Cardiac muscle cell (in vitro differentiated cells and primary cell): Measurements from ENCODE around the gene ST6GALNAC2. TPM values are rescaled to one million over a fixed set of nuclear protein-coding genes. Genes with fewer than 3 reads are reported as not detected.
A peak's percentile ranks its signal among the peaks of the same experiment; 100 is the strongest.

Source experiments
- DNase-seq, 2 donors: peaks; one replicate each; pipeline versions ENCODE4 v3.0.0 to v3.0.0-alpha.2; 2010 to 2017; ENCODE audit warnings: low read depth in 1 of 2, low spot score in 1 of 2
- H3K27ac ChIP-seq: fragments of 200-600 bp; sonication (generic); 2 replicates; pipeline ENCODE4 v1.5.1; 2016
- H3K27me3 ChIP-seq: fragments of 200-600 bp; sonication (generic); 2 replicates; pipeline ENCODE4 v1.6.0; 2016; ENCODE audit warnings: control low read depth
- H3K36me3 ChIP-seq: fragments of 200-600 bp; sonication (generic); 2 replicates; pipeline ENCODE4 v1.5.1; 2016; ENCODE audit warnings: control low read depth
- H3K4me1 ChIP-seq: fragments of 200-600 bp; sonication (generic); 2 replicates; pipeline ENCODE4 v1.8.1; 2017; ENCODE audit warnings: low read depth, mild to moderate bottlenecking, mixed run types
- H3K4me3 ChIP-seq: fragments of 200-600 bp; sonication (generic); 2 replicates; pipeline ENCODE4 v1.5.1; 2016; ENCODE audit warnings: mild to moderate bottlenecking
- H3K9me3 ChIP-seq: fragments of 200-600 bp; sonication (generic); 2 replicates; pipeline ENCODE4 v1.5.1; 2017; ENCODE audit warnings: low read depth, mild to moderate bottlenecking, control low read depth
- polyA plus RNA-seq: library from polyadenylated mRNA; unstranded; fragments of >200 nt; fragmentation: Nextera tagmentation; extraction: Ambion mirVana; gene quantifications from 2 replicates; pipeline ENCODE4 v1.2.1, GENCODE V29; 2016
- total RNA-seq: library from RNA; depleted of rRNA; stranded (reverse); fragments of >200 nt; gene quantifications from 2 replicates; pipeline ENCODE4 v1.2.3, GENCODE V29; 2016
- TF ChIP-seq, protein P1 (sequence below): IDR thresholded peaks from 2 replicates; pipeline ENCODE4 v1.5.1; 2012; ENCODE audit warnings: low read depth, mild to moderate bottlenecking, low read length

The ST6GALNAC2 gene
- total and polyA plus RNA-seq, 2 experiments from 2014 or later = 0.88 to 1.0 TPM

DNA sequence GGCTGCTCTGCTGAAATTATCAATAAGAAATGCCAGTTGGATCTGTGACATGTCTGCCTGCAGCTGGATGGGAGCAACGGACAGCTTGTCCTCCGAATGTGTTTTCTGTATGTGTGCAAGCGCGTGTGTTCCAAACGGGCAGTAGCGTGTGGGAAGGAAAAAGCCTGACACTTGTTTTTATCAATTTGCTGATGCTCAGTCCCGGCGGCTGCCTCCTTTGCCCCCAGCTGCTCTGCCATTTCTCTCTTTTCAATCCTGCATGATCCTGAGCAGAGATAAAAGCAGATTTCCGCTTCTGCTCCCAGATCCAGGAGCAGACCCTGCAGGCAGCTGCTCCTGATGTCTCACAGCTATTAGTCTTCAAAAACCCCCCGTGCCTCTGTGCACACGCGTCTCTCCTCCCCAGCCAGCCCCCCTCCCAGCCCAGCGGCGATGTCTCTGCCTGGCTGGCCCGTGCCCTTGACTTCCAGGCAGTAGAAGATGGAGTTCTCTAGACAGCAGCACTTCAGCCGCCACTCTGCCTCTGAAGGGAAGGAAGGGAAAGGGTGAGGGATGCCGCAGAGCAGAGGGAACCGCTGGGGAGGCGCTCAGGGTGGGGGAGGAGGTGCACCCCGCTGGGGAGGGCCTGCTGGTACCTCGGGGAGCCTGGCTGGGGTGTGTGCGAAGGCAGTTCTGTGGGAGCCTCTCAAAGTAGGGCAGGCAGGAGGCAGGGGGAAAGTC, 41.7 kb downstream of the ST6GALNAC2 start:
- Histone ChIP-seq H3K4me3 (no peak overlapping the region), H3K27ac (peak overlapping the region; percentile 49), H3K4me1 (peaks cover 38% of the 10 kb centered on the region), H3K36me3 (no peaks in the 10 kb centered on the region), H3K9me3 (no peaks in the 10 kb centered on the region), H3K27me3 (peaks cover 4% of the 10 kb centered on the region)
- DNase-seq = peak in 1 of 2 donors; percentile 59
- TF ChIP-seq, protein P1, sequence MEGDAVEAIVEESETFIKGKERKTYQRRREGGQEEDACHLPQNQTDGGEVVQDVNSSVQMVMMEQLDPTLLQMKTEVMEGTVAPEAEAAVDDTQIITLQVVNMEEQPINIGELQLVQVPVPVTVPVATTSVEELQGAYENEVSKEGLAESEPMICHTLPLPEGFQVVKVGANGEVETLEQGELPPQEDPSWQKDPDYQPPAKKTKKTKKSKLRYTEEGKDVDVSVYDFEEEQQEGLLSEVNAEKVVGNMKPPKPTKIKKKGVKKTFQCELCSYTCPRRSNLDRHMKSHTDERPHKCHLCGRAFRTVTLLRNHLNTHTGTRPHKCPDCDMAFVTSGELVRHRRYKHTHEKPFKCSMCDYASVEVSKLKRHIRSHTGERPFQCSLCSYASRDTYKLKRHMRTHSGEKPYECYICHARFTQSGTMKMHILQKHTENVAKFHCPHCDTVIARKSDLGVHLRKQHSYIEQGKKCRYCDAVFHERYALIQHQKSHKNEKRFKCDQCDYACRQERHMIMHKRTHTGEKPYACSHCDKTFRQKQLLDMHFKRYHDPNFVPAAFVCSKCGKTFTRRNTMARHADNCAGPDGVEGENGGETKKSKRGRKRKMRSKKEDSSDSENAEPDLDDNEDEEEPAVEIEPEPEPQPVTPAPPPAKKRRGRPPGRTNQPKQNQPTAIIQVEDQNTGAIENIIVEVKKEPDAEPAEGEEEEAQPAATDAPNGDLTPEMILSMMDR = no peak

DNA sequence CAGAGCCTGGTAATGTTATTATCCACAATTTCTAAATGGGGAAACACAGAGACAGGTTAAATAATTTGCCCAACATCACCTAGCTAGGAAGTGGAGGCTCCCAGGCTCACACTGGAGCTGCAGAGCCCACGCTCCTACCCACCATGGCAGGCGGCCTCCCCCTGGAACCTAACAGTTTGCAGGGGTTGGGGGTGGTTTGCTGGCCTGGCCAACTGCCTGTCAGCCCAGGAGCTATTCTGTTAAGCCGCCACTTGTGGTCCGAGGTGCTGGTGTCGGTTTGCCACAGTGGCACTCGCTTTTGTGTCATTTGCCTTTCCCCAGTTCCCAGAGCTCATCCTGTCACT, 42.2 kb downstream of the ST6GALNAC2 start:
- H3K27me3 ChIP-seq = peaks cover 10% of the 10 kb centered on the region
- H3K36me3 ChIP-seq = no peaks in the 10 kb centered on the region
- H3K27ac ChIP-seq = peak overlapping the region; percentile 49
- TF ChIP-seq, protein P1 = no peak
- DNase-seq = no peak
- no peak overlapping the region for H3K4me3 ChIP-seq
- no peaks in the 10 kb centered on the region for H3K9me3 ChIP-seq
- H3K4me1 ChIP-seq = peaks cover 38% of the 10 kb centered on the region

- Histone ChIP-seq H3K27me3 (peaks cover 14% of the 10 kb centered on the region), H3K9me3 (no peaks in the 10 kb centered on the region), H3K4me3 (no peak overlapping the region), H3K4me1 (peaks cover 38% of the 10 kb centered on the region), H3K36me3 (no peaks in the 10 kb centered on the region), H3K27ac (no peak overlapping the region)
- TF ChIP-seq, protein P1 = no peak
- DNase-seq = no peak
These were observed 42.7 kb downstream of the ST6GALNAC2 start for GRCh38 chr17:76542984-76543383.

GRCh38 chr17:76542566-76542971, 43.1 kb downstream of the ST6GALNAC2 start:
- H3K9me3 ChIP-seq = no peaks in the 10 kb centered on the region
- no peak overlapping the region for H3K4me3 ChIP-seq
- H3K27me3 ChIP-seq = peaks cover 19% of the 10 kb centered on the region
- H3K36me3 ChIP-seq = no peaks in the 10 kb centered on the region
- TF ChIP-seq, protein P1 = no peak
- H3K27ac ChIP-seq = no peak overlapping the region
- peaks cover 38% of the 10 kb centered on the region for H3K4me1 ChIP-seq
- DNase-seq = no peak

- Histone ChIP-seq H3K27ac (no peak overlapping the region), H3K36me3 (no peaks in the 10 kb centered on the region), H3K4me3 (no peak overlapping the region), H3K4me1 (peaks cover 34% of the 10 kb centered on the region), H3K9me3 (no peaks in the 10 kb centered on the region), H3K27me3 (peaks cover 24% of the 10 kb centered on the region)
- TF ChIP-seq, protein P1 = no peak
- no peak for DNase-seq
These were observed 43.8 kb downstream of the ST6GALNAC2 start for GRCh38 chr17:76541739-76542454.
